NCI-H446 treated with DMSO at 0.1 percent for 48 hours (cell line): ENCODE results near the gene MARCHF10.
"Not testable (repeated sequence)": the region's sequence is repeated elsewhere in the genome, so short reads cannot be mapped to it uniquely, and the experiment has no call there.

Experiments used
- DNase-seq: peaks from one replicate; lab custom pipeline; 2025; lab: John Stamatoyannopoulos, UW

MARCHF10 gene

DNA sequence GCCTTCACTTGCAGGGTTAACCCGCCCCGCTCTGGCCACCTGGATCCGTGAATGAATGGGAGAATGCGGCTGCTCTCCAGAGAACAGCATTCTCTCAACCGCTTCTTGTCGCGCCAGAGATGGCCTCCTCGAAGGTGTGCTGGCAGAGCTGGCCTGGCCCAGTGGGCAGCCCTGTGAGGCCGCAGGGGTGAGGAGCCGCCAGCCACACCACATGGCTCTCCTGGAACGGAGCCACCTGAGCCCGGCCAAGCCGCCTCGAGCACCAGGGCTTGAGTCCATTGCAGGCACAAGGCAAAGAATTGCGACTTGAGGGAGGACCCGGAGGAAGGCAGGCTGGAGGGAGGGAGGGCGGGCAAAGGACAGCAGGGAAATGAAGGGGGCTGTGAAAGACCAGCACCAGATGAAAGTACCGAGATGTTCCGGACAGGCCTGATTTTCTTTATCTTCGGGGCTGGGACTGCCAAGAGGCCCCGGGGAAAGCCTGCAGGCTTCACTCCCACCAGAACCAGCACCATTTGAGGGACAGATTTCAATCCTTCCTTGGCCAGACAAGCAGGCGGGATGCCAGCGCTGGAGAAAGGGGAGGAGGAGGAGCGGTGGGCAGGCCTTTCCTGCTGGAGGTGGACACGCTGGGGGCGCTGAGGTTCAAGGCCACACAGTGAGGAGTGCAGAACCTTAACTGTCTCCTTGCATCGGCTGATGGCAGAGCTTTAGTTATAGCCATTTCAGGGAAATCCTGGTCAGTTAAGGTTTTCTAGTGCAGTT, 111.2 kb downstream of the MARCHF10 start:
- no peak for DNase-seq

DNA sequence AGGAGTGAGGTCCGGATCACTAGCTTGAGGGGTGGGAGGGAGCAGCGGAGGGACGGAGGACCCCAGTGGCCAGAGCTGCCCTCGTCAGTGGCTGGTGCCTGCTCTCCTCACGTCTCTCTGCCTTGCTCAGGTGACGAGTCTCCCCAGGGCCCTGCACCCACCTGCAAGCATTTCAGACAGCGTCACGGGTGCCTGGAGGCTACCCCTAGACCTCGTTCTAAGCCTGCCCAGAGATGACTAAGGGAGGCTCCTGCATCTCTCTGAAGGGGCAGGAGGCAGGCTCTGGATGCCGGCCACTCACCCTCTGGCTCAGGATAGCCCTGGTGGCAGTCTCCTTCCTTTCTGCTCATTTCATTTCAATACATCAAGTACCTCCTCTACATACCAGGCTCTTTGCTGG, 111.9 kb downstream of the MARCHF10 start:
- no peak for DNase-seq

DNA sequence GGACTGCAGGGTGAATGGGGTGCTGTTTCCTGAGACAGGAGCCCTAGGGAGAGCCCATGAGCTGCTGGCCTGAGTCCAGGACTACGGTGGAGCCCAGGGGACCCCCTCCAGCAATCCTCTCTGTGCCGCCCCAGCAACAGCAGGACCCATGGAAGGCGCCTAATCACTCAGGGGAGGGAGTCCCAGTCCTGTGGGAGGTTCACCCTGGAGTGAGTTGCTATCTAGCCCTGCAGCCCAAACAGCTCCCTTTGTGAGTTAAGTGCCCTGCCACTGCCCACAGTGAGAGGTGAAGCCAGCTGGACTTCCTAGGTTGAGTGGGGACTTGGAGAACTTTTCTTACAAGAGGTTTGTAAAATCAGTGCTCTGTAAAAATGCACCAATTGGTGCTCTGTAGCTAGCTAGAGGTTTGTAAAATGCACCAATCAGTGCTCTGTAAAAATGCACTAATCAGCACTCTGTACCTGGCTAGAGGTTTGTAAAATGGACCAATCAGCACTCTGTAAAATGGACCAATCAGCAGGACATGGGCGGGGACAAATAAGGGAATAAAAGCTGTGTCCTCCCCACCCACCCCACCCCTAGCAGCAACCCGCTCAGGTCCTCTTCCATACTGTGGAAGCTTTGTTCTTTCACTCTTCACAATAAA, 112.9 kb downstream of the MARCHF10 start:
- not testable (repeated sequence) for DNase-seq

DNA sequence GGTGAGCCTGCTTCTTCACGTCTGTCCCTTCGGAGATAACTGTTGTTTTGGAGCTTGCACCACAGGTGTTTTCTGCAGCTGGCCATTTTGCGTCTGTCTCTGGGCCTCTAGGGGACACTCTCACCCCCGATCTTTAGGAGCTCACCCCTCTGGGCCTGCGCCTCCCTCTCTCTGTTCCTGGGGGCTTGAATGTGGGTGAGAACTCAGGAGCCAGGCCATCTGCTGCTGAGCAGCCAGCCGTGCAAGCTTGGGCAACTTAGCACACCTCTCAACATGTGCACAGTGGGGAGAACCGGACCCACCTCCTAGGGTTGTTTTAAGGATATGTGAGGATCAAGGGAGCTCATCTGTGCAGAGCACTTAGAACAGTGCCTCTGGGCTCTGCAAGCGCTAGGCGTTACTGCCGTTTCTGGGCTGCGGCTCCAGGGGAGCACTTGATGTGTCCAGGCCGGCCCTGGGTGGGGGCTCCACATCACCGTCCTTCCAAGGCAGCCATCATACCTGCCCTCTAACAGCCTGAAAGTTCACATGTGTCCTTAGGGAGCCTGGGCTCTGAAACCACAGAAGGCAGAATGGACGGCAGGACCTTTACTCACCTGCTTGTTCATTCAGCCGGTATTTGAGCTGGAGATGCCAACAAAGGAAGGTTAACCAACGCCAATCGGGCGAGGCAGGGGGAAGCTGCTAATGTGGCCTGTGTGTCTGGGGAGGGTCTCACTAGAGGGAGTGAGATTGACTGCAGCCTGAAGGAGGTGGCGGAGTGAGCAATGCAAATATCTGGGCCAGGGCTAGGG, 114.3 kb downstream of the MARCHF10 start:
- DNase-seq, result no peak

DNA sequence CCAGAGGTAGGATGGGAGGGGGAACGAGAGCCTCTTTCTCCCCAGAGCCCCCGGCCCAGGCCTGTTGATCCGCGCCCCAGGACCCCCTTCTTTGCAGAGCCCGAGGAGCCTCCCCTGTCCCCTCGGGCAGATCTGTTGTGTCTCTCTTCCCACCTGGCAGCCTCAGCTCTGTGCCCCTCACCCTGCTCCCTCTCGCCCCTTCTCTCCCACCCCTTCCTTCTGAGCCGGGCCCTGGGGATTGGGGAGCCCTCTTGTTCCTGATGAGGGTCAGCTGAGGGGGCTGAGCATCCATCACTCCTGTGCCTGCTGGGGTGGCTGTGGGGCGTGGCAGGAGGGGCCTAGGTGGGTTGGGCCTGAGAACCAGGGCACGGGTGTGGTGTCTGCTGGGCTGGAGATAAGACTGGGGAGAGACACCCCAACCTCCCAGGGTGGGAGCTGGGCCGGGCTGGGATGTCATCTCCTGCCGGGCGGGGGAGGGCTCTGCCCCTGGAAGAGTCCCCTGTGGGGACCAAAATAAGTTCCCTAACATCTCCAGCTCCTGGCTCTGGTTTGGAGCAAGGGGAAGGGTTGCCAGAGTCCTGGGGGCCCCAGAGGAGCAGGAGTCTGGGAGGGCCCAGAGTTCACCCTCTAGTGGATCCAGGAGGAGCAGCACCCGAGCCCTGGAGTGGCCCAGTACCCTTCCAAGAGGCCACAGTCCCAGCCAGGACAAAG, 115.2 kb downstream of the MARCHF10 start:
- DNase-seq, result no peak

DNA sequence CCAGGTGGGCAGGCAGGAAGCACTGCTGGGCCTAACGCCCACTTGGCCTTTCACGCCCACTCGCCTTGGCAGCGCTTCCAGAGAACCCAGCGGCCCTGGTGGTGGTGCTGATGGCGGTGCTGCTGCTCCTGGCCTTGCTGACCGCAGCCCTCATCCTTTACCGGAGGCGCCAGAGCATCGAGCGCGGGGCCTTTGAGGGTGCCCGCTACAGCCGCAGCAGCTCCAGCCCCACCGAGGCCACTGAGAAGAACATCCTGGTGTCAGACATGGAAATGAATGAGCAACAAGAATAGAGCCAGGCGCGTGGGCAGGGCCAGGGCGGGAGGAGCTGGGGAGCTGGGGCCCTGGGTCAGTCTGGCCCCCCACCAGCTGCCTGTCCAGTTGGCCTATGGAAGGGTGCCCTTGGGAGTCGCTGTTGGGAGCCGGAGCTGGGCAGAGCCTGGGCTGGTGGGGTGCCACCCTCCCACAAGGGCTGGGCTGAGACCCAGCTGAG, 115.9 kb downstream of the MARCHF10 start:
- no peak for DNase-seq

DNA sequence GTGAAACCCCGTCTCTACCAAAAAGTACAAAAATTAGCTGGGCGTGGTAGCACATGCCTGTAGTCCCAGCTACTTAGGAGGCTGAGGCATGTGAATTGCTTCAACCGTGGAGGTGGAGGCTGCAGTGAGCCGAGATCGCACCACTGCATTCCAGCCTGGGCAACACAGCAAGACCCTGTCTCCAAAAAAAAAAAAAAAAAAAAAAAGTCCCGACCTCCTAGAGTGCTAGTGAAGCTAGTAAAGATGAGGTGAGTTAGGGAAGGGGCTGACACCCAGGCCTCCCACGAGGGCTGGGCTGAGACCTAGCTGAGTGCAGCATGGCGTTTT, 116.6 kb downstream of the MARCHF10 start:
- DNase-seq, result not testable (repeated sequence)

DNA sequence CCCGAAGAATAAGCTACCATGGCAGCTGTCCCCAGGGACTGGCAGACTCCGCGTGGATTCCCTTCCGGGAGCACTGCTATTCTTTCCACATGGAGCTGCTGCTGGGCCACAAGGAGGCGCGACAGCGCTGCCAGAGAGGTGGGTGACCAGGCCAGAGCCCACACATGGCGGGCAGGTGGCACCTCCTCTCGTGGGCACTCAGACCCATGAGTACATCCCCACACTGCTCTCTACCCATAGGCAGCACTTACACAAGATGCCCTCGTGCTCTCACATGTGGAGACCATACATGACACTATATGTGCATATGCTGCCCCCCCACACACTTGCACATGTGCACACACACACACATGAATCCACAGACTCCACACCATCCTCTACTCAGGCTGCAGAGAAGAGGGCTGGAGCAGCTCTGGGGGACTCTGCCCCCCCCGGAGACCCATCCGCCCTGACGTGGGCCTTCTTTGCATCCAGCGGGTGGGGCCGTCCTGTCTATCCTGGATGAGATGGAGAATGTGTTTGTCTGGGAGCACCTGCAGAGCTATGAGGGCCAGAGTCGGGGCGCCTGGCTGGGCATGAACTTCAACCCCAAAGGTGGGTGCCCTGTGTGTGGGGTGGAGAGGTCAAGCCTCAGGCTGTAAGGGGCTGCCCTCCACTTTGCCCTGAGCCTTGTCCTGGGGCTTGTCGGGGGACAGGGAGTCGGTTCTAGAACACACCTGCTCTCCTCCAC, 117.8 kb downstream of the MARCHF10 start:
- DNase-seq, result no peak

DNA sequence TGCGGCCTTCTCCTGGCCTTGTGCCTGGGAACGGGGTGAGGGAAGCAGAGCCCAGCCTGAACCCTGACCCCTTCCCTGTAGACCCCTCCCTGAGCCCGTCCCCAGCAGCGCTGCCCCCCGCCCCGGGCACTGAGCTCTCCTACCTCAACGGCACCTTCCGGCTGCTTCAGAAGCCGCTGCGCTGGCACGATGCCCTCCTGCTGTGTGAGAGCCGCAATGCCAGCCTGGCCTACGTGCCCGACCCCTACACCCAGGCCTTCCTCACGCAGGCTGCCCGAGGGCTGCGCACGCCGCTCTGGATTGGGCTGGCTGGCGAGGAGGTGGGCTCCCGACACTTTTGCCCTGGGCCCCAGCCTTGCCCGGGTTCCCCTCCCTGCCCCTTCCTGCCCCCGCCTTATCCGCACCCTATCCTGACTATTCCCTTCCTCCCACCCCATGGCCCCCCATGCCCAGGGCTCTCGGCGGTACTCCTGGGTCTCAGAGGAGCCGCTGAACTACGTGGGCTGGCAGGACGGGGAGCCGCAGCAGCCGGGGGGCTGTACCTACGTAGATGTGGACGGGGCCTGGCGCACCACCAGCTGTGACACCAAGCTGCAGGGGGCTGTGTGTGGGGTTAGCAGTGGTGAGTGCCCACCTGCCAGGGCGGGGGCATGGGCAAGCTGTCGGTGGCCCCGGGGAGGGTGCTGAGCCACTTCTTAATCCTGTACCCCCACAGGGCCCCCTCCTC, 118.5 kb downstream of the MARCHF10 start:
- no peak for DNase-seq

DNA sequence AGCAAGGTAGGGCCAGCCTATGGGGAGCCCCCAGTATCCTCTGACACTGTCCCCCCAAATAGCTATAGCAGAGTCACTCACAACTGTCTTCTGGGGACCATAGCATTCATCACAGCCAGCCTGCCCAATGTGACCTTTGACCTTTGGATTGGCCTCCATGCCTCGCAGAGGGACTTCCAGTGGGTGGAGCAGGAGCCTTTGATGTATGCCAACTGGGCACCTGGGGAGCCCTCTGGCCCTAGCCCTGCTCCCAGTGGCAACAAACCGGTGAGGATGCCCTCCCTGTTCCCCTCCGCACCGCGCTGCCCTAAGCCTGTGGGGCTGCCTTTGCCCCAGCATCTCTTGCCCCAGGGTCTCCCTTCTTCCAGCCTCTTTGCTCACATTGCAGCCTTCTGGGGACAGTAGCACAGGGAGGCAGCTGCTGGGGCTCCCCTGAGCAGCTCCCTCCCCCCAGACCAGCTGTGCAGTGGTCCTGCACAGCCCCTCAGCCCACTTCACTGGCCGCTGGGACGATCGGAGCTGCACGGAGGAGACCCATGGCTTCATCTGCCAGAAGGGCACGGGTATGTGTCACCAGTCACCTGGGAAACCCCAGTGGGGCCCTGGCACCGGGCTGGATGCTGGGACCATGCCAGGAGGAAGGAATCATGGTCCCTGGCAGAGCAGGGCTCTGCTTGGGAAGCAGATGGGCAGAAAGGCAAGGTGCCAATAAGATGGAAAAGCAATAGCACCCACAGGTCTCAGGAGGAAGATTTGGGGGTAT, 119.5 kb downstream of the MARCHF10 start:
- peak; percentile 62 for DNase-seq

DNA sequence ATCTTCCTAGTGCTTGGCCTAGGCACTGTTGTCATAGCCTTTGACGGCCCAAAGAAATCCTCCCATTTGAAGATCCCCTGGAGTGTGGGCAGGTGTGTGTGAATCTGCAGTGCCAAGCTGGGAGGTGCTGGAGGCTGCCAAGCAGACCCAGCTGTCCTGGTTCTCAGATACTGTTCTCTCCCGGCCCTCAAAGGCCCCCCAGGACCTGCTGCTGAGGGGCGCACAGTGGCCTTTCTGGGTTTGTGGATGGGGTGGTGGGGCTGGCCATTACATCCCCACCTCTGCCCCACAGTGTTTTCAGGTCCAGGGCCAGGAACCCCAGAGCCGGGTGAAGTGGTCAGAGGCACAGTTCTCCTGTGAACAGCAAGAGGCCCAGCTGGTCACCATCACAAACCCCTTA, 120.1 kb downstream of the MARCHF10 start:
- DNase-seq, result no peak

DNA sequence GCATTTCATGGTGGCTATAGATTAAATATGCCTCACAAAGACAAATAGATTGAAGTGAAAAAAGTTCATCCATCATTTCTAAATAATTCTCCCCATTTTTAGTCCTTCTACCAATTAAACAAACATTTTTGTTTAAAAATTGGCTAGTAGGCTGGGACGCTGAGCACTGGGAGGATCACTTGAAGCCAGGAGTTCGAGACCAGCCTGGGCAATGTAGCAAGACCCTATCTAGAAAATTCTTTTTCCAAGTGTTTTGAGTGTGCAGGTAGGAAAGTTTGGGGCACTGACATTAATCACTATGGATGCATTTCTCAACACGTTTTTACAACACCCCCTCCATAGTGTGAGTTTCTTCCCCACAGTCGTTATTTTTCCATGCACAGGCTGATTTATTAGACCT, 123.9 kb downstream of the MARCHF10 start:
- DNase-seq, result no peak

DNA sequence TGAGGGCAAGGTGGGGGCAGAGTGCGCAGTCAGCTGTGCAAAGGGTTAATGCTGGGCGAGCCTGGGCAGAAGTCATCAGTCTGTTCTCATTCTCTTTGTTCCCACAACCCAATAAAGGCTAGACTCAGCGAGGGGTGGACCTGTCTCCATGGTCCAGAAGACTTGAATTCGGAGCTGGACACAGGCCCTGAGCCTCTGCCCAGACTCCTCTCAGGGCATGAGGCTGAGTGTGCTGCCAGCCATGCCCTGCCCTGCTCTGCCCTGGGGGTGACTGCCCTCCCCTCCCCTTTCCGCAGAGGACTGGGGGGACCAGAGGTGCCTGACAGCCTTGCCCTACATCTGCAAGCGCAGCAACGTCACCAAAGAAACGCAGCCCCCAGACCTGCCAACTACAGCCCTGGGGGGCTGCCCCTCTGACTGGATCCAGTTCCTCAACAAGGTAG, 126.2 kb downstream of the MARCHF10 start:
- no peak for DNase-seq

DNA sequence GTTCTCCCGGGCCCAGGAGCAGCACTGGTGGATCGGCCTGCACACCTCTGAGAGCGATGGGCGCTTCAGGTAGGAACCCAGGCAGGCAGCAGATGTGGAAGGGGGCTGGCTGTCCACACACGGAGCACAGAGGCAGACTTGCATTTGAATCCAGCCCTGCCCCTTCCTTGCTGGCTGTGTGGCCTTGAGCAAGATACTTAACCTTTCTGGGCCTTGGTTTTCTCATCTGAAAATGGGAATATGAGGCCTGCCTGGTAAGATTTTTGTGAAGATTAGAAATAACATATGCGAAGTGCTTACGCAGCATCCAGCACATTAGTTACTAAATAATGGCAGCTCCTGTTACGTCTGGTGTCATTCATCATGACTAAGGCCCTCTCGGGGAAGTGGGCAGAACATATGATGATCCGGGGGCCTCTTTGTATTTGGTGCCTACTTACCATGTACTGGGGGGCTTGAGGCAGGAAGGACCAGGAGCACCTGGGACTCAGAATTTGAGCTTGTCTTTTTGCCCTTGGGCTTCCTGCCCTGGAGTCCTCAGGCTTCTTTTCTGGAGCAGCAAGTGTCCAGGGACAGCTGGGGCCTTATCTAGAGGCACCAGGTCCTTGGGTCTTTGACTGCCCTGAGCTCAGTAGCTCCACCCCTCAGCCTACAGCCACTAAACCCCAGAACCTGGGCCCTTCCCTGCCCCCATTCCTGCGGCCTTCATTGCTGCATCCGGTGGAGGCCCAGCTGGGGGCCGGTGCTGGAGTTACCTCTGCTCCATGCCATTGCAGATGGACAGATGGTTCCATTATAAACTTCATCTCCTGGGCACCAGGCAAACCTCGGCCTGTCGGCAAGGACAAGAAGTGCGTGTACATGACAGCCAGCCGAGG, 126.8 kb downstream of the MARCHF10 start:
- DNase-seq, result no peak

DNA sequence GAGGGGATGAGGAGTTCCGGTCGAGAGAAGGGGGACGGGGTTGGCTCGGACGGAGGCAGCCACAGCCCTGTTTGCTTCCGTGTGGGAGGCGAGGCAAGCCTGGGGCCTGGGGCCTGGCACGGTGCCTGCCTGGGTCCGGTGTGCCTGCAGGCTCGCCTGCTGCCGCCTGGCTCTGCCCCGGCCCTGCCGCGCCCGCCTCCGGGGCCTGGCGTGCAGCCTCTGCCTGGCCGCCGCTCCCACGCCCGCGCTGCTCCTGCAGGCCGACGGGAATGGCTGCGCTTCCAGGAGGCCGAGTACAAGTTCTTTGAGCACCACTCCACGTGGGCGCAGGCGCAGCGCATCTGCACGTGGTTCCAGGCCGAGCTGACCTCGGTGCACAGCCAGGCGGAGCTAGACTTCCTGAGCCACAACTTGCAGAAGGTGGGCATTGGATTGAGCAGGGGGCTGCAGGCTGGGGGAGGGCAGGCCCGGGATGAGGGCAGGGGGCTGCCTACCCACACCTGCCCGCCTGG, 127.5 kb downstream of the MARCHF10 start:
- peak; percentile 50 for DNase-seq

DNA sequence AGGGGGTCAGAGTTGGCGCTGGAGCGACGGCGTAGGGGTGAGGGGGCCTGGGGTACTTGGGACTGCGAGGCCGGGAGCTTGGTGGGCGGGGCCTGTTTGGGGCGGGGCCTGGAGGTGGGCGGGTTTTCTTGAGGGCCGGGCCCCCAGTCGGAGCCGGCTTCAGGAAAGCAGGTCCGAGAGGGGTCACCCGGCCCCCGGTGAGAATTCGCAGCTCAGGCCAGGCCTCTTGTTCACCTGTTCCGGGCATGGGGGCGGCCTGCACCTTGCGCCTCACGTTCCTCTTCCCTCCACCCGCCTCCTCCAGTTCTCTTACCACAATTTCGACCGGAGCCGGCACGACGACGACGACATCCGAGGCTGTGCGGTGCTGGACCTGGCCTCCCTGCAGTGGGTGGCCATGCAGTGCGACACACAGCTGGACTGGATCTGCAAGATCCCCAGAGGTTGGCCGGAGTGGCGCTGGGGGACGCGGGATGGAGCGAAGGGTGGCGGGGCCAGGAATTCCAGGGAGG, 128.2 kb downstream of the MARCHF10 start:
- DNase-seq, result no peak

DNA sequence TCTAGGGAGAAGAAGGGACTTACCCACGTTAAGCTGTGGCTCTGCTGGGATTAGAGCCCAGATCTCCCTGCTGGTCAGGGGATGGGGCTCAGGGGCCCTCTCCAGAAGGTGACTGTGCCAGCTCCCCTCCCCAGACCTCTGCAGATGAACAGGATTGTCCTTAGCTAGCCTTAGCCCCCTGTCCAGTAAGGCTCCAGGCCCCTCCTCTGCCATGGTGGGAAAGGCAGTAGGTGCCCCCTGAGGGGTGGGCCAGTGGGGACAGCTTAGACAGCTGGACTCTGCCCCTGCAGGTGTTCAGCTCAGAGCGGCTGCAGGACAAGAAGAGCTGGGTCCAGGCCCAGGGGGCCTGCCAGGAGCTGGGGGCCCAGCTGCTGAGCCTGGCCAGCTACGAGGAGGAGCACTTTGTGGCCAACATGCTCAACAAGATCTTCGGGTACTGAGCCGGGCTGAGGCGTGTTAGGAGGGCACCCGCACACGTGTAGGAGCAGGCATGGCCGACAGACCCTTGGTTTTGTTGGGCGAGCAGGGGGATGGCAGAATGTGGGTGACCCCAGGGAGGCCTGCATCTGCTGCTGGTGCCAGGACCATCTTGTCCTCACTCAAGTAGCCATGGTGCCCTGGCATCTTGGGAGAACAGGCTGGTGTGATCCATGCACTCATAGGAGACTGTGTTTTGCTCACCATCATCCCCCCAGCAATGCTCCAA, 129.7 kb downstream of the MARCHF10 start:
- no peak for DNase-seq
